Subcutaneous adipose tissue (tissue), 4 donors: Measurements from ENCODE around the gene SIGLEC1. TPM values are rescaled to one million over a fixed set of nuclear protein-coding genes. Genes with fewer than 3 reads are reported as not detected.

ENCODE experiments used
- total RNA-seq, 4 donors: library from RNA; depleted of rRNA; stranded (reverse); fragments of >200 nt; gene quantifications; one replicate each; pipeline ENCODE4 v1.1.0, GENCODE V29; 2016
- TF ChIP-seq, protein P1 (sequence below): fragments of 450-650 bp; IDR thresholded peaks from one replicate; pipeline ENCODE4 v1.5.1; 2016; ENCODE audit warnings: low read depth, mild to moderate bottlenecking, control low read depth, antibody characterized with exemption, moderate library complexity

The SIGLEC1 gene
- total RNA-seq, 4 donors from 2014 or later: 33.2 to 47.8 (median 37.5) TPM

- TF ChIP-seq, protein P1, sequence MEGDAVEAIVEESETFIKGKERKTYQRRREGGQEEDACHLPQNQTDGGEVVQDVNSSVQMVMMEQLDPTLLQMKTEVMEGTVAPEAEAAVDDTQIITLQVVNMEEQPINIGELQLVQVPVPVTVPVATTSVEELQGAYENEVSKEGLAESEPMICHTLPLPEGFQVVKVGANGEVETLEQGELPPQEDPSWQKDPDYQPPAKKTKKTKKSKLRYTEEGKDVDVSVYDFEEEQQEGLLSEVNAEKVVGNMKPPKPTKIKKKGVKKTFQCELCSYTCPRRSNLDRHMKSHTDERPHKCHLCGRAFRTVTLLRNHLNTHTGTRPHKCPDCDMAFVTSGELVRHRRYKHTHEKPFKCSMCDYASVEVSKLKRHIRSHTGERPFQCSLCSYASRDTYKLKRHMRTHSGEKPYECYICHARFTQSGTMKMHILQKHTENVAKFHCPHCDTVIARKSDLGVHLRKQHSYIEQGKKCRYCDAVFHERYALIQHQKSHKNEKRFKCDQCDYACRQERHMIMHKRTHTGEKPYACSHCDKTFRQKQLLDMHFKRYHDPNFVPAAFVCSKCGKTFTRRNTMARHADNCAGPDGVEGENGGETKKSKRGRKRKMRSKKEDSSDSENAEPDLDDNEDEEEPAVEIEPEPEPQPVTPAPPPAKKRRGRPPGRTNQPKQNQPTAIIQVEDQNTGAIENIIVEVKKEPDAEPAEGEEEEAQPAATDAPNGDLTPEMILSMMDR: no peak
Observed at GRCh38 chr20:3705491-3705969, 6.9 kb downstream of the SIGLEC1 start.

DNA sequence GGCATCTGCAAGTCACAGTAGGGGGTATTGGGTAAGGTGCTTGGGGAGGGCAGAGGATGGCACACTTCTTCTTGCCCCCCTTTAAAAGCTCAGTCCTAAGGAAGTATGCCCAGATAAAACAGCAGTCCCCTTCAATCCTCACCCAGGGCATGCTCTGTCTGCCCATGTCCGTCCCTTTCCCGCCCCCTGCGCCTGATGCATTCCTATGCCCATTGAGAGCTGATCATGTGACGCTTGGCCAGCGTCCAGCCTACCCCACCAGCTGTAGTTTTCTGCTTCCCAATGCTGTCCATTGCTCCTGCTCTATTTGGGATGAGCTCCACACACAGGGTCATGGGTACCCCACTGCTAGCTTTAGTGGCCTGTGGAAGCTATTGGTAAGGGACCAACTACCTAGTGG lies 8.3 kb downstream of the SIGLEC1 start:
- TF ChIP-seq, protein P1: no peak

- TF ChIP-seq, protein P1: no peak
Observed at GRCh38 chr20:3702611-3703391, 9.6 kb downstream of the SIGLEC1 start.

- TF ChIP-seq, protein P1: no peak
Observed at GRCh38 chr20:3701061-3701998, 11.1 kb downstream of the SIGLEC1 start.

DNA sequence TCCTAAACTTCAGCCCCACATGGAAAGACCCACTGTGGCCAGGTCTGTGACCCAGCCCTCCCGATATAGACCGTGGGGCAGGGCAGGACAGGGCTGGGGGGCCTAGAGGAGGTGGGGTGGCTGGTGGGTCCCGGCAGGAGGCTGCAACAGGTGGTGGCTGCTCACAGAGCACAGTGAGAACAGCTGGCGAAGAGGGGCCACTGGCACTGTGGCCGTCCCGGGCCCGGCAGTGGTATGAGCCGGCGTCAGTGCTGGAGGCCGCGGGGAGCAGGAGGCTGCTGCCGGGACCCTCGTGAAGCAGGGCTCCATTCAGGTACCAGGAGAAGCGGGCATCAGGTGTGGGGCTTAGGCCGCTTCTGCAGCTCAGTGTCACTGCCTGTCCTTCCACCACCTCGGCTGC lies 13.4 kb downstream of the SIGLEC1 start:
- TF ChIP-seq, protein P1: no peak

GRCh38 chr20:3698591-3699001 lies 13.8 kb downstream of the SIGLEC1 start:
- TF ChIP-seq, protein P1: no peak
